H1 (cell line): Measurements from ENCODE around the gene GAREM2. TPM values are rescaled to one million over a fixed set of nuclear protein-coding genes. Genes with fewer than 3 reads are reported as not detected.

ENCODE experiments used
- CTCF ChIA-PET: fragments of 300-600 bp; sonication (Branson Sonifier 250); formaldehyde crosslinking; loops from one replicate; lab custom pipeline; 2021; ENCODE audit not compliant: partially characterized antibody; lab: Charles Lee
- POLR2A ChIA-PET: fragments of 300-600 bp; sonication (Branson Sonifier 250); formaldehyde crosslinking; loops from one replicate; lab custom pipeline; 2021; ENCODE audit warnings: inconsistent platforms; ENCODE audit not compliant: partially characterized antibody; lab: Charles Lee
- DNase-seq, 2 experiments: peaks; one replicate each; pipeline versions ENCODE4 v3.0.0 to v3.0.0-alpha.2; 2010 to 2022; ENCODE audit warnings: low spot score in 2 of 2, low read depth in 1 of 2, mixed read lengths in 1 of 2
- FAIRE-seq: peaks from 2 replicates; lab custom pipeline; 2011; peaks lifted over from hg19 to GRCh38; lab: Jason Lieb, UNC
- H2AFZ ChIP-seq: 2 replicates; pipeline ENCODE4 v1.8.1; 2012; ENCODE audit warnings: low read length, inconsistent platforms
- H2AK5ac ChIP-seq: 2 replicates; pipeline ENCODE4 v1.6.1; 2013; ENCODE audit warnings: low read depth, low read length
- H2BK120ac ChIP-seq: replicated peaks from 2 replicates; pipeline ENCODE3; 2013; ENCODE audit warnings: low read depth, low read length, inconsistent platforms
- H2BK12ac ChIP-seq: 2 replicates; pipeline ENCODE4 v1.6.1; 2013; ENCODE audit warnings: low read depth, low read length
- H2BK15ac ChIP-seq: 2 replicates; pipeline ENCODE4 v1.6.1; 2013; ENCODE audit warnings: low read length
- H2BK20ac ChIP-seq: 2 replicates; pipeline ENCODE4 v1.6.1; 2013; ENCODE audit warnings: low read length
- H2BK5ac ChIP-seq: 2 replicates; pipeline ENCODE4 v1.6.1; 2013; ENCODE audit warnings: low read depth, low read length
- H3K14ac ChIP-seq: 2 replicates; pipeline ENCODE4 v1.6.1; 2013; ENCODE audit warnings: inconsistent platforms; ENCODE audit not compliant: insufficient read length
- H3K18ac ChIP-seq: 2 replicates; pipeline ENCODE4 v1.6.1; 2013; ENCODE audit warnings: low read length; ENCODE audit errors: extremely low read depth
- H3K23ac ChIP-seq: 2 replicates; pipeline ENCODE4 v1.6.1; 2013; ENCODE audit warnings: inconsistent platforms; ENCODE audit not compliant: insufficient read length
- H3K23me2 ChIP-seq: 2 replicates; pipeline ENCODE4 v1.6.1; 2013; ENCODE audit warnings: low read depth, low read length
- H3K27ac ChIP-seq: 2 replicates; pipeline ENCODE4 v1.6.1; 2011; ENCODE audit warnings: low read depth, low read length, inconsistent platforms
- H3K27me3 ChIP-seq, 4 experiments: replicated peaks in 1 of 4; 1 replicate in 1 of 4; 2 replicates in 3 of 4; pipeline versions ENCODE4 v1.6.1 to v1.8.1; 2011 to 2013; ENCODE audit warnings: low read length in 3 of 4, mild to moderate bottlenecking in 3 of 4, inconsistent platforms in 2 of 4, mixed read lengths in 2 of 4, moderate library complexity in 1 of 4; ENCODE audit not compliant: control insufficient read depth in 3 of 4, insufficient read depth in 3 of 4; ENCODE audit errors: extremely low read depth in 1 of 4
- H3K36me3 ChIP-seq, 4 experiments: 2 replicates each; pipeline versions ENCODE4 v1.6.1 to v1.8.1; 2011 to 2013; ENCODE audit warnings: mild to moderate bottlenecking in 4 of 4, low read length in 3 of 4, moderate library complexity in 2 of 4, control low read depth in 1 of 4, inconsistent platforms in 1 of 4; ENCODE audit not compliant: insufficient read depth in 4 of 4, control insufficient read depth in 2 of 4
- H3K4ac ChIP-seq: replicated peaks from 2 replicates; pipeline ENCODE3; 2013; ENCODE audit warnings: low read length, low read depth, mixed read lengths, inconsistent platforms; ENCODE audit not compliant: insufficient read length
- H3K4me1 ChIP-seq, 4 experiments: replicated peaks in 1 of 4; 1 replicate in 1 of 4; 2 replicates in 3 of 4; pipeline versions ENCODE4 v1.6.1 to v1.8.1; 2011 to 2013; ENCODE audit warnings: low read length in 3 of 4, inconsistent platforms in 2 of 4, mixed read lengths in 1 of 4; ENCODE audit not compliant: insufficient read depth in 4 of 4, control insufficient read depth in 3 of 4
- H3K4me2 ChIP-seq, 2 experiments: 2 replicates each; pipeline versions ENCODE4 v1.6.1 to v1.8.1; 2011 to 2013; ENCODE audit warnings: low read depth in 2 of 2, low read length in 2 of 2, control low read depth in 1 of 2, inconsistent platforms in 1 of 2, mild to moderate bottlenecking in 1 of 2; ENCODE audit not compliant: insufficient read depth in 1 of 2
- H3K4me3 ChIP-seq, 4 experiments: fragments of 200-600, 300-600 bp in 1 of 4; sonication (generic), shearing (Covaris generic), sonication (Bioruptor Twin) in 1 of 4; 2 replicates each; pipeline versions ENCODE4 v1.5.1 to v1.8.1; 2011 to 2016; ENCODE audit warnings: low read length in 4 of 4, low read depth in 3 of 4, control low read depth in 2 of 4, inconsistent platforms in 2 of 4, mild to moderate bottlenecking in 2 of 4, mixed read lengths in 1 of 4, moderate library complexity in 1 of 4; ENCODE audit not compliant: insufficient read depth in 2 of 4; ENCODE audit errors: extremely low read depth in 1 of 4
- H3K56ac ChIP-seq: replicated peaks from 2 replicates; pipeline ENCODE3; 2013; ENCODE audit warnings: low read depth, mild to moderate bottlenecking, mixed read lengths, low read length, inconsistent platforms; ENCODE audit not compliant: insufficient read length
- H3K79me1 ChIP-seq: 2 replicates; pipeline ENCODE4 v1.6.1; 2013; ENCODE audit warnings: low read depth, low read length, control low read depth
- H3K79me2 ChIP-seq, 2 experiments: 2 replicates each; pipeline versions ENCODE4 v1.6.1 to v1.8.1; 2012 to 2013; ENCODE audit warnings: low read length in 2 of 2, mild to moderate bottlenecking in 2 of 2, inconsistent platforms in 1 of 2; ENCODE audit not compliant: insufficient read depth in 2 of 2, control insufficient read depth in 1 of 2
- H3K9ac ChIP-seq, 4 experiments: replicated peaks in 1 of 4; 1 replicate in 1 of 4; 2 replicates in 3 of 4; pipeline versions ENCODE4 v1.6.1 to v1.8.1; 2011 to 2013; ENCODE audit warnings: low read depth in 3 of 4, low read length in 3 of 4, control low read depth in 2 of 4, mild to moderate bottlenecking in 2 of 4, moderate library complexity in 2 of 4, inconsistent platforms in 1 of 4; ENCODE audit errors: extremely low read depth in 1 of 4
- H3K9me3 ChIP-seq, 2 experiments: 2 replicates each; pipeline versions ENCODE4 v1.6.1 to v1.8.1; 2012 to 2013; ENCODE audit warnings: mild to moderate bottlenecking in 2 of 2, moderate library complexity in 2 of 2, control low read depth in 1 of 2, inconsistent platforms in 1 of 2, low read depth in 1 of 2, low read length in 1 of 2, mixed read lengths in 1 of 2; ENCODE audit not compliant: insufficient read depth in 2 of 2
- H4K20me1 ChIP-seq, 2 experiments: replicated peaks in 1 of 2; 2 replicates each; pipeline versions ENCODE3 to v1.8.1; 2011 to 2013; ENCODE audit warnings: inconsistent platforms in 2 of 2, low read length in 2 of 2, mild to moderate bottlenecking in 1 of 2; ENCODE audit not compliant: insufficient read depth in 2 of 2, control insufficient read depth in 1 of 2
- H4K5ac ChIP-seq: 2 replicates; pipeline ENCODE4 v1.6.1; 2013; ENCODE audit warnings: low read length, low read depth, mixed read lengths, inconsistent platforms; ENCODE audit not compliant: insufficient read length
- H4K8ac ChIP-seq: 2 replicates; pipeline ENCODE4 v1.8.0; 2013; ENCODE audit warnings: mild to moderate bottlenecking, moderate library complexity, low read length, inconsistent platforms; ENCODE audit not compliant: insufficient read depth; ENCODE audit errors: extremely low read depth
- H4K91ac ChIP-seq: replicated peaks from 2 replicates; pipeline ENCODE3; 2013; ENCODE audit warnings: low read length, mixed read lengths, inconsistent platforms; ENCODE audit not compliant: insufficient read length
- ASH2L ChIP-seq: fragments of 200-600, 300-600 bp; sonication (generic); IDR thresholded peaks from one replicate; pipeline ENCODE4 v1.7.1; 2017; ENCODE audit warnings: low read length
- BCL11A ChIP-seq, 2 experiments: IDR thresholded peaks; one replicate each; pipeline ENCODE4 v1.6.1; 2011; ENCODE audit warnings: low read depth in 2 of 2, low read length in 2 of 2, mild to moderate bottlenecking in 2 of 2
- CBX5 ChIP-seq: fragments of 300-800, 300-1000 bp; sonication (generic); IDR thresholded peaks from 2 replicates; pipeline ENCODE4 v1.7.1; 2016; ENCODE audit warnings: antibody characterized with exemption, low read length, low read depth
- EGR1 ChIP-seq: IDR thresholded peaks from 2 replicates; pipeline ENCODE4 v1.6.1; 2011; ENCODE audit warnings: low read depth, low read length, borderline replicate concordance
- HDAC6 ChIP-seq: IDR thresholded peaks from one replicate; pipeline ENCODE4 v1.7.1; 2012; ENCODE audit warnings: low read depth, mild to moderate bottlenecking, inconsistent platforms, low read length, moderate library complexity
- KDM5A ChIP-seq: fragments of 200-600 bp; IDR thresholded peaks from 2 replicates; pipeline ENCODE4 v1.7.1; 2012; ENCODE audit warnings: mild to moderate bottlenecking, low read length, inconsistent platforms, mixed read lengths
- MAFK ChIP-seq: IDR thresholded peaks from 2 replicates; pipeline ENCODE4 v1.6.1; 2012; ENCODE audit warnings: low read depth, mild to moderate bottlenecking, improper control_type of control experiment, low read length
- POLR2A ChIP-seq, 2 experiments: IDR thresholded peaks; 1 replicate in 1 of 2; 2 replicates in 1 of 2; pipeline ENCODE4 v1.6.1; 2011; ENCODE audit warnings: low read depth in 2 of 2, low read length in 2 of 2, mild to moderate bottlenecking in 2 of 2; ENCODE audit errors: control extremely low read depth in 1 of 2
- RAD21 ChIP-seq, 2 experiments: IDR thresholded peaks in 1 of 2; conservative IDR thresholded peaks in 1 of 2; 2 replicates each; pipeline ENCODE4 v1.6.1; 2011; ENCODE audit warnings: low read depth in 2 of 2, low read length in 2 of 2, improper control_type of control experiment in 1 of 2, inconsistent platforms in 1 of 2, mild to moderate bottlenecking in 1 of 2, moderate library complexity in 1 of 2
- RBBP5 ChIP-seq: IDR thresholded peaks from 2 replicates; pipeline ENCODE4 v1.7.1; 2012; ENCODE audit warnings: low read depth, mild to moderate bottlenecking, inconsistent platforms, low read length, moderate library complexity, borderline replicate concordance
- RFX5 ChIP-seq: IDR thresholded peaks from 2 replicates; pipeline ENCODE4 v1.6.1; 2011; ENCODE audit warnings: low read depth, low read length, improper control_type of control experiment, borderline replicate concordance
- SAP30 ChIP-seq: fragments of 300-600 bp; sonication (generic); IDR thresholded peaks from 2 replicates; pipeline ENCODE4 v1.7.1; 2012; ENCODE audit warnings: low read length, moderate library complexity, mild to moderate bottlenecking, inconsistent platforms; ENCODE audit not compliant: insufficient read depth, insufficient replicate concordance
- SRF ChIP-seq: IDR thresholded peaks from 2 replicates; pipeline ENCODE4 v1.6.1; 2011; ENCODE audit warnings: mild to moderate bottlenecking, low read depth, low read length, moderate library complexity
- SUZ12 ChIP-seq: fragments of 200-600 bp; sonication (generic); IDR thresholded peaks from 2 replicates; pipeline ENCODE4 v1.6.1; 2012; ENCODE audit warnings: mild to moderate bottlenecking, inconsistent platforms, low read length, moderate library complexity, mixed read lengths
- WGBS, 2 experiments: shearing (Covaris generic) in 1 of 2; methylation state at CpG; one replicate each; pipeline versions ENCODE4 v1.1.6 to v1.1.7; 2013 to 2015; ENCODE audit warnings: low lambda C conversion rate in 2 of 2, mixed read lengths in 2 of 2, inconsistent platforms in 1 of 2, low coverage in 1 of 2, missing lambda C conversion rate in 1 of 2; ENCODE audit not compliant: insufficient replicate concordance in 2 of 2, insufficient coverage in 1 of 2, insufficient read length in 1 of 2; ENCODE audit errors: extremely low coverage in 1 of 2, missing lambda C conversion rate in 1 of 2; 5-methylcytosine and 5-hydroxymethylcytosine counted together
- polyA plus RNA-seq, 7 experiments: library from polyadenylated mRNA; depleted of rRNA in 3 of 7; stranded (reverse) in 5 of 7; unstranded in 2 of 7; fragments of >200 nt in 5 of 7; fragments of 200-250 nt in 2 of 7; gene quantifications; 1 replicate in 5 of 7; 2 replicates in 1 of 7; 4 replicates in 1 of 7; pipeline versions ENCODE4 v1.2.1 to v1.2.3, GENCODE V29; 2011 to 2013; ENCODE audit warnings: missing spikeins in 2 of 7, mixed read lengths in 2 of 7
- total RNA-seq: library from RNA; stranded (reverse); fragmentation: NEBNext Ultra II Directional; extraction: Animal tissue kit (Norgen Biotek cat#: 25700); gene quantifications from 2 replicates; pipeline ENCODE4 v1.2.1, GENCODE V29; 2021

GAREM2 gene
- total and polyA plus RNA-seq, 2 of the 8 experiments (the other 6 are each of a cell fraction or from before 2014, with no cell fraction given): 19.9 TPM

GRCh38 chr2:26202981-26203490 is 30.1 kb downstream of the GAREM2 start:
- no peak for FAIRE-seq
- no peak for TF ChIP-seq RBBP5
- TF ChIP-seq SRF: no peak
- no peak for TF ChIP-seq CBX5
- TF ChIP-seq MAFK: no peak
- TF ChIP-seq RFX5: no peak
- no peak for TF ChIP-seq SAP30
- no peak for TF ChIP-seq HDAC6
- TF ChIP-seq RAD21 (IDR thresholded peaks at IDR 0.05 in 1 of 2, conservative IDR thresholded peaks at IDR 0.05 in 1 of 2; ENCODE audit: low read depth in 2 of 2, low read length in 2 of 2): no peak
- no peak for TF ChIP-seq BCL11A (IDR thresholded peaks at IDR 0.05; ENCODE audit: low read depth in 2 of 2, low read length in 2 of 2)
- no peak for TF ChIP-seq KDM5A
- no peak for TF ChIP-seq POLR2A (IDR thresholded peaks at IDR 0.05; ENCODE audit: control extremely low read depth in 1 of 2, low read depth in 2 of 2, low read length in 2 of 2)
- no peak for TF ChIP-seq ASH2L
- TF ChIP-seq EGR1: no peak
- no peak for TF ChIP-seq SUZ12

More at GRCh38 chr2:26202981-26203490, 30.1 kb downstream of the GAREM2 start:
- Histone ChIP-seq H2AK5ac (no peak overlapping the region), H3K4me2 (no peak overlapping the region), H3K27ac (no peak overlapping the region), H3K36me3 (peaks cover 0 to 49% (median 24%) of the 10 kb centered on the region in 4 experiments; a peak in 7 of 8 replicates), H3K56ac (no peak overlapping the region), H3K14ac (no peak overlapping the region), H4K20me1 (peaks cover 0 to 1% of the 10 kb centered on the region in 2 experiments), H2BK20ac (no peak overlapping the region), H3K4me1 (no peaks in the 10 kb centered on the region), H3K79me2 (no peaks in the 10 kb centered on the region), H2BK120ac (no peak overlapping the region), H3K23ac (no peak overlapping the region), H3K79me1 (no peaks in the 10 kb centered on the region), H3K9ac (no peak overlapping the region), H3K23me2 (no peaks in the 10 kb centered on the region), H4K8ac (no peak overlapping the region), H4K5ac (no peak overlapping the region), H2BK15ac (no peak overlapping the region), H2BK5ac (no peak overlapping the region), H3K18ac (no peak overlapping the region), H3K9me3 (no peaks in the 10 kb centered on the region), H3K4me3 (no peak overlapping the region), H2AFZ (no peak overlapping the region), H2BK12ac (no peak overlapping the region), H3K4ac (no peak overlapping the region), H4K91ac (no peak overlapping the region), H3K27me3 (no peaks in the 10 kb centered on the region)
- ChIA-PET POLR2A (no interaction called here), CTCF (interaction anchor here (0.5 to 1.0 kb wide), 3 partner anchors 11 to 35 kb away, joined by 3 read pairs; no protein-coding TSS in a partner anchor)
- DNase-seq: peak in 1 of 2 experiments; percentile 27
- WGBS, 2 experiments: 86% methylated on average over 1 of the region's 1 CpG; no CpG with 5 or more reads in 1 of the 2 experiments
